DMS 273 (cell line): ENCODE data around the gene ARHGEF6.

Source experiments
- DNase-seq: peaks from one replicate; lab custom pipeline; 2025; ENCODE audit not compliant: unreplicated experiment; lab: John Stamatoyannopoulos, UW

The ARHGEF6 gene

GRCh38 chrX:136652822-136653723, 127.7 kb downstream of the ARHGEF6 start:
- no peak for DNase-seq

- no peak for DNase-seq
Measured at GRCh38 chrX:136650811-136651210, 129.9 kb downstream of the ARHGEF6 start.

- DNase-seq = no peak
Measured at GRCh38 chrX:136647677-136648360, 132.9 kb downstream of the ARHGEF6 start, which contains the start of gene CD40LG. TSS of gene CD40LG (plus strand) at chrX:136648158. CDS start at chrX:136648249, 91 bp downstream.

- DNase-seq = no peak
Measured at GRCh38 chrX:136646602-136647239, 134.0 kb downstream of the ARHGEF6 start.

- DNase-seq = no peak
Measured at GRCh38 chrX:136643243-136643642, 137.5 kb downstream of the ARHGEF6 start.

- DNase-seq = no peak
Measured at GRCh38 chrX:136639506-136640176, 141.1 kb downstream of the ARHGEF6 start.

- no peak for DNase-seq
Measured at GRCh38 chrX:136636121-136636520, 144.6 kb downstream of the ARHGEF6 start.

- no peak for DNase-seq
Measured at GRCh38 chrX:136635235-136635634, 145.5 kb downstream of the ARHGEF6 start.

GRCh38 chrX:136630881-136631280, 149.9 kb downstream of the ARHGEF6 start:
- DNase-seq = no peak

- DNase-seq = no peak
Measured at GRCh38 chrX:136629084-136629750, 151.5 kb downstream of the ARHGEF6 start.

- DNase-seq = no peak
Measured at GRCh38 chrX:136627409-136627808, 153.3 kb downstream of the ARHGEF6 start.

- no peak for DNase-seq
Measured at GRCh38 chrX:136626891-136627290, 153.8 kb downstream of the ARHGEF6 start.

- DNase-seq = no peak
Measured at GRCh38 chrX:136626237-136626636, 154.5 kb downstream of the ARHGEF6 start.

GRCh38 chrX:136625246-136625645, 155.5 kb downstream of the ARHGEF6 start:
- DNase-seq = no peak

- no peak for DNase-seq
Measured at GRCh38 chrX:136623396-136623795, 157.3 kb downstream of the ARHGEF6 start.

GRCh38 chrX:136622568-136622967, 158.2 kb downstream of the ARHGEF6 start:
- DNase-seq = no peak

- no peak for DNase-seq
Measured at GRCh38 chrX:136620780-136621179, 160.0 kb downstream of the ARHGEF6 start.

GRCh38 chrX:136619899-136620505, 160.7 kb downstream of the ARHGEF6 start:
- no peak for DNase-seq

- DNase-seq = no peak
Measured at GRCh38 chrX:136616987-136617685, 163.6 kb downstream of the ARHGEF6 start.
